ENCODE data around the gene ADRB2. TPM values are rescaled to one million over a fixed set of nuclear protein-coding genes. Genes with fewer than 3 reads are reported as not detected.
A peak's percentile ranks its signal among the peaks of the same experiment; 100 is the strongest.
"Not testable (repeated sequence)": the region's sequence is repeated elsewhere in the genome, so short reads cannot be mapped to it uniquely, and the experiment has no call there.

Gene ADRB2
- total RNA-seq, 1 experiment from 2014 or later: 0.17 TPM

DNA sequence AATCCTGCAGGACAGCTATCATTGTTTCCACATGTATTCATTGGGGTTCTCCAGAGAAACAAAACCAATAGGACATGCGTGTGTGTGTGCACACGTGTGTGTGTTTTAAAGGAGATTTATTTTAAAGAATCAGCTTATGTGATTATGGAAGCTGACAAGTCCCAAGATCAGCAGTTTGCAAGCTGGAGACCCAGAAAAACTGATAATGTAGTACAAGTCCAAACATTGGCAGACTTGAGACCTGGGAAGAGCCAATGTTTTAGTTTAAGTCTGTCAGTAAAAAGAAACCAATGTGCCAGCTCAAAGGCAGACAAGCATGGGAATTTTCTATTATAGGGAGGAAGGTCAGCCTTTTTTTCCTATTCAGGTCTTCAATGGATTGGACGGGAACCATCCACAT, 35.3 kb downstream of the ADRB2 start:
- no peaks in the 10 kb centered on the region for H3K27me3 ChIP-seq (ENCODE audit: control insufficient read depth, insufficient read depth, low read length)
- no peak overlapping the region for H3K4me3 ChIP-seq (ENCODE audit: insufficient read depth, low read depth, low read length)
- DNase-seq: no peak
- no peaks in the 10 kb centered on the region for H3K36me3 ChIP-seq (replicated peaks; ENCODE audit: control insufficient read depth, insufficient read depth, low read length)

DNA sequence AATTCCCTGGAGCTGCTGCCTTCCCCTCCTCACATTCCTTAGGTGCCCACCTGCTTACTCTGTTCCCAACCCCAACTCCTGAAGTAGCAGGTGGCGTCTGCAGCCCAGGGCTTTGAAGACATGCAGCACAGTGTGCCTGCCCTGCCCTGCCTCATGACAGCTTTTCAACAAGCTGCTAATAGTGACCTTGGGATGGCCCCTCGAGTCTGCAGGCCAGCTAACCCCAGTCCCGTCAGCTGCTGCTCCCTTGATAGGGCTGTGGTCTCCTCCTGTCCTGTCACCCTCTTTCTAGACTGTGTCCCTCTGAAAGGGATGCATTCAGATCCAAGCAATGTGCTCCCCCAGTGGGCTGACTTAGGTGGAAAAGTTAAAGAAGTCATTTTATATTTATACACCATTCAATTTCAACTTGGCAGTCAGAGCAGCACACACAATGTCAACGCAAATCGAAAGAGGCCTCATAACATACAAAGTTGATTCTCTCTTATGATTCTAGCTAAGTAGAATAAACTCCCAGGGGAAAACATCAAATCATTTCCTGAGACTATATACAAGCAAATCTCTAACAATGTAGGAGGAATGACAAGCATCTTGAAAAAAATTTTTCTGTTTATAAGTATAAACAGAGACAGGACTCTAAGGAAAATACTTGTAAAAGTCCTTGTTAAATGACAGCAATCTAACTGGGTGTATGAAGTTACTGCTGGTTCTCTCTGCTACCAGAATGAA, 37.9 kb downstream of the ADRB2 start:
- no peak for DNase-seq
- Histone ChIP-seq H3K4me3 (ENCODE audit: insufficient read depth, low read depth, low read length) (no peak overlapping the region), H3K36me3 (replicated peaks; ENCODE audit: control insufficient read depth, insufficient read depth, low read length) (no peaks in the 10 kb centered on the region), H3K27me3 (ENCODE audit: control insufficient read depth, insufficient read depth, low read length) (no peaks in the 10 kb centered on the region)

DNA sequence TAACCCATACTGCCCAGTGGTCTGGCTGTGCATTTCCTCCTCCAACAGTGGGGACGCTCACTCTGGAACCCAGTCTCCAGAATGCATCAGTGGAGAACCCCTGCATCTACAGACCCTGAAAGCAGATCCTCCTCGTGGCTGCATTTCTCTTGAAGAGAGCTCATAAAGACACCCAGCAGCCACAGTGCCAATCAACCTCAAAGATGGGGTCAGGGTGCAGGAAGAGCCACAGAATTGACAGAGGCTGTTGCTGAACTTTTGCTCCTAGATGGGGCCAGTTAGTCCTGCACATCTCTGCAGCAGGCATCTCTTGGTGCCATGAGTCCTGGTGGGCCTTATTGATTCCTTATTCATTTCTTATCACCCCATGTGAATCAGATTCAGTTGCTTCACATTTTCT, 39.6 kb downstream of the ADRB2 start:
- Histone ChIP-seq H3K4me3 (ENCODE audit: insufficient read depth, low read depth, low read length) (no peak overlapping the region), H3K27me3 (ENCODE audit: control insufficient read depth, insufficient read depth, low read length) (no peaks in the 10 kb centered on the region), H3K36me3 (replicated peaks; ENCODE audit: control insufficient read depth, insufficient read depth, low read length) (no peaks in the 10 kb centered on the region)
- DNase-seq: no peak

DNA sequence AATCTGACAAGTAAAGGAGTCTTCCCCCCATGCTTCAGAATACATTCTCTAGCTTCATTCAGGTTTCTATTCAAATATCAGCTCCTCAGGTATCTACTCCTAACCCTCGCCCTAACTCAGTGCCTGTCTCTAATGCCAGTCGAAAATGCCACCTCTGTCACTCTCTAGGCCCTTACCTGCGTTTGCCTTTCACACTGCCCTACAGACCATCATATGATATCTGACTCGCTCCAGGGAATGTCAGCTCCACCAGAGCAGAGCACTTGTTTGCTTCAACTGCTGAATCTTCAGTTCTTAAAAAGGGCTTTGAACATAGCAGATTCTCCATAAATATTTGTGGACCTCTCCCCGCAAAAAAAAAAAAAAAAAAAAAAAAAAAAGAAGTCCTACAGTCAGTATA, 46.7 kb downstream of the ADRB2 start:
- H3K36me3 ChIP-seq (replicated peaks; ENCODE audit: control insufficient read depth, insufficient read depth, low read length): no peaks in the 10 kb centered on the region
- H3K27me3 ChIP-seq (ENCODE audit: control insufficient read depth, insufficient read depth, low read length): no peaks in the 10 kb centered on the region
- H3K4me3 ChIP-seq (ENCODE audit: insufficient read depth, low read depth, low read length): no peak overlapping the region
- no peak for DNase-seq

DNA sequence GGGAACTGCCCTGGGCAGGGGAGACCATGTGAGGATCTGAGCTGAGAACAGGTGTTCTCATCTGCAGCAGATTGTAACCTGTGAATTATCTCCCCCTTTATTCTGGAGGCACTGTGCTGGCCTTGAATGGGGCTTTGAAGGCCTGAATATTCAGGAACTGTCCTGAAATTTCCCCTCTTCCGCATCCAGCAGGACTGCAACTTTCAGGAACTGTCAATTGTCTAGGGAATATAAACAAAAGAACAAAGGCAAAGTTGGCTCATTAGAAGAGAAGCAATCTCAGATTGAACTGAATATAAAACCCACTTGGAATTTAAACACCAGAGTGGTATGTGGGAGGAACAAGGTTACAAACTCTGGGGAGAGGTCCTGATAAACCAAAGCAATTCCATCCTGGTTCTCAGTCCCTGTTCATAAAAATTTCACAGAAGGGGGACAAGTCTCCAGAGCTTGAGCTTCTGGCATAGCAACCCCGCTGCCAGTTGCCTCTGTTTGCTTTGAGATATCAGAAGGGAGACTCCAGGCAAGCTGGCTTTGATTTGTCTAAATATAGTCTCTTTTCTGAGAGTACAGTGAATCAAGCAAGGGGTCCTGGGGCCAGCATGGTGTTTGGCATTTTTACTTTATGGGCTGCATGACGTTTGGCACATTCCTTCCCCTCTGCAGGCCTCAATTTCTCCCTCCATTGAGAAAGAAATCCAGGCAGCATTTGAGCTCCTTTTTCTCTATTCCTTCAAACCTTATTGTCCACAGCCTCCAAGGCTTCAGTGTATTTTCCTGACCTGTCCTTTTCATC, 47.5 kb downstream of the ADRB2 start:
- DNase-seq: peak; percentile 7
- Histone ChIP-seq H3K4me3 (ENCODE audit: insufficient read depth, low read depth, low read length) (no peak overlapping the region), H3K27me3 (ENCODE audit: control insufficient read depth, insufficient read depth, low read length) (no peaks in the 10 kb centered on the region), H3K36me3 (replicated peaks; ENCODE audit: control insufficient read depth, insufficient read depth, low read length) (no peaks in the 10 kb centered on the region)

DNA sequence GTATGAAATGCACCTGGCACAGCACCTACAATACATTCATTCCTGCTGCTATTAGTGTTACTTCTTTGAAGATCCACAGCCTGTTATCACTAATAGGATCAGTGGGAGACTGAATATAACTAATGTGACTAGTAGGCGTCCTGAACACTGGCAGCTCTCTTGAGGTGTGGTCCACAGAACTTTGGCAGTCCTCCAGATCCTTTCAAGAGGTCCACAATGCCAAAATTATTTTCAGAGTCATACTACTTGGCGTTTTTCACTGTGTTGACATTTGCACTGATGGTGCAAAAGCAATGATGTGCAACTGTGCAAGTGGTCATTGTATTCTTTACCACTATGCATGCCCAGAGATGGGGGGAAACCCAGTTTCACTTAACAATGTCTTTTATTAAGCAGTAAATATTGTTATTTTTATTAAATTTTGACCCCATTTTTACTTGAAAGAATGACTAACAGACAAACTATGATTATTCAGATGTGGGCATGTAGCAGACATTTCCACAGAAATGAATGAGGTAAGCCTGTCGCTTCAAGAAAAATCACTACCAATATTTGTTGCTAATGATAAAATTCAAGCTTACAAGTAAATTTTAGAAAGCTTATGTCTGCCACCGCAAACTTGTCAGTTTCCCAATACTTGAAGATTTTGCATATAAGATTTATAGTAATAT, 48.9 kb downstream of the ADRB2 start:
- no peaks in the 10 kb centered on the region for H3K36me3 ChIP-seq (replicated peaks; ENCODE audit: control insufficient read depth, insufficient read depth, low read length)
- H3K27me3 ChIP-seq (ENCODE audit: control insufficient read depth, insufficient read depth, low read length): no peaks in the 10 kb centered on the region
- no peak overlapping the region for H3K4me3 ChIP-seq (ENCODE audit: insufficient read depth, low read depth, low read length)
- no peak for DNase-seq

DNA sequence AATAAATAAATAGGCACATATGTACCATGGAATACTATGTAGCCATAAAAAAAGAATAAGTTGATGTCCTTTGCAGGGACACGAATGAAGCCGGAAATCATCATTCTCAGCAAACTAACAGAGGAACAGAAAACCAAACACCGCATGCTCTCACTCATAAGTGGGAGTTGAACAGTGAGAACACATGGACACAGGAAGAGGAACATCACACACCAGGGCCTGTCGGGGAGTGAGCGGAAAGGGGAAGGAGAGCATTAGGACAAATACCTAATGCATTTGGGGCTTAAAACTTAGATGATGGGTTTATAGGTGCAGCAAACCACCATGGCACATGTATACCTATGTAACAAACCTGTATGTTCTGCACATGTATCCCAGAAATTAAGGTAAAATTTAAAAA, 51.0 kb downstream of the ADRB2 start:
- not testable (repeated sequence) for DNase-seq; H3K27me3 ChIP-seq (ENCODE audit: control insufficient read depth, insufficient read depth, low read length); H3K36me3 ChIP-seq (replicated peaks; ENCODE audit: control insufficient read depth, insufficient read depth, low read length); H3K4me3 ChIP-seq (ENCODE audit: insufficient read depth, low read depth, low read length)

Other genes with a start within 250 kb of the ADRB2 start
- not detected in 2 replicates for gene HTR4, start 172.1 kb upstream of the ADRB2 start, total RNA-seq (2014; rRNA removed; shearing (Covaris generic))
- 0.07 TPM in 1 of 2 replicates, not detected in the other for gene SH3TC2, start 236.5 kb downstream of the ADRB2 start, total RNA-seq (2014; rRNA removed; shearing (Covaris generic))

Measured in H7 (cell line).